Neuronal stem cell (in vitro differentiated cells): ENCODE results near the gene MEI4.

Source experiments
- DNase-seq: peaks from one replicate; pipeline ENCODE4 v3.0.0-alpha.2; 2013; ENCODE audit warnings: low spot score
- H2AFZ ChIP-seq: one replicate; pipeline ENCODE4 v1.6.1; 2013; ENCODE audit warnings: mild to moderate bottlenecking, low read length, inconsistent platforms
- H2AK5ac ChIP-seq: 2 replicates; pipeline ENCODE4 v1.6.1; 2013; ENCODE audit warnings: low read depth, mild to moderate bottlenecking, inconsistent platforms, low read length, moderate library complexity, mixed read lengths
- H2BK120ac ChIP-seq: 2 replicates; pipeline ENCODE4 v1.6.1; 2013; ENCODE audit warnings: low read depth, mild to moderate bottlenecking, inconsistent platforms, low read length, moderate library complexity, mixed read lengths
- H2BK12ac ChIP-seq: one replicate; pipeline ENCODE4 v1.6.1; 2013; ENCODE audit warnings: low read length, inconsistent platforms
- H2BK15ac ChIP-seq: 2 replicates; pipeline ENCODE4 v1.6.1; 2013; ENCODE audit warnings: mild to moderate bottlenecking, low read length, inconsistent platforms, mixed read lengths
- H2BK5ac ChIP-seq: one replicate; pipeline ENCODE4 v1.6.1; 2013; ENCODE audit warnings: inconsistent platforms, mild to moderate bottlenecking, low read length, moderate library complexity
- H3K14ac ChIP-seq: one replicate; pipeline ENCODE4 v1.6.1; 2013; ENCODE audit warnings: low read length, inconsistent platforms
- H3K18ac ChIP-seq: 2 replicates; pipeline ENCODE4 v1.6.1; 2013; ENCODE audit warnings: low read length, inconsistent platforms
- H3K23ac ChIP-seq: 2 replicates; pipeline ENCODE4 v1.6.1; 2013; ENCODE audit warnings: low read depth, mild to moderate bottlenecking, mixed read lengths, low read length, inconsistent platforms; ENCODE audit not compliant: poor library complexity
- H3K27ac ChIP-seq: replicated peaks from 3 replicates; pipeline ENCODE4 v1.5.1; 2013; ENCODE audit warnings: low read length, inconsistent platforms
- H3K27me3 ChIP-seq, 3 experiments: 2 replicates each; pipeline ENCODE4 v1.6.1; 2013; ENCODE audit warnings: low read length in 3 of 3, mild to moderate bottlenecking in 2 of 3, inconsistent platforms in 1 of 3, low read depth in 1 of 3, mixed read lengths in 1 of 3, moderate library complexity in 1 of 3; ENCODE audit not compliant: control insufficient read depth in 3 of 3, insufficient read depth in 3 of 3
- H3K36me3 ChIP-seq, 2 donors: replicated peaks in 1 of 2; 2 replicates each; pipeline ENCODE4 v1.6.1; 2013; ENCODE audit warnings: low read length in 2 of 2; ENCODE audit not compliant: control insufficient read depth in 2 of 2, insufficient read depth in 2 of 2
- H3K4ac ChIP-seq: 2 replicates; pipeline ENCODE4 v1.6.1; 2013; ENCODE audit warnings: inconsistent platforms, mild to moderate bottlenecking, low read length, moderate library complexity
- H3K4me1 ChIP-seq, 2 donors: 1 replicate in 1 of 2; 2 replicates in 1 of 2; pipeline ENCODE4 v1.6.1; 2013; ENCODE audit warnings: low read length in 2 of 2, low read depth in 1 of 2; ENCODE audit not compliant: control insufficient read depth in 2 of 2, insufficient read depth in 1 of 2
- H3K4me2 ChIP-seq: one replicate; pipeline ENCODE4 v1.6.1; 2013; ENCODE audit warnings: mild to moderate bottlenecking, low read length, inconsistent platforms; ENCODE audit not compliant: insufficient read depth, poor library complexity, severe bottlenecking
- H3K4me3 ChIP-seq, 2 donors: 2 replicates each; pipeline ENCODE4 v1.5.1; 2013; ENCODE audit warnings: low read length in 2 of 2, mild to moderate bottlenecking in 2 of 2, inconsistent platforms in 1 of 2, moderate library complexity in 1 of 2
- H3K79me1 ChIP-seq: one replicate; pipeline ENCODE4 v1.6.1; 2013; ENCODE audit warnings: low read depth, mild to moderate bottlenecking, inconsistent platforms, low read length, moderate library complexity
- H3K9ac ChIP-seq: one replicate; pipeline ENCODE4 v1.6.1; 2013; ENCODE audit warnings: mild to moderate bottlenecking, low read depth, low read length, inconsistent platforms; ENCODE audit not compliant: poor library complexity
- H3K9me3 ChIP-seq, 2 donors: replicated peaks in 1 of 2; 2 replicates each; pipeline versions ENCODE3 to v1.6.1; 2013; ENCODE audit warnings: low read length in 2 of 2, mild to moderate bottlenecking in 2 of 2, inconsistent platforms in 1 of 2, low read depth in 1 of 2, mixed read lengths in 1 of 2, moderate library complexity in 1 of 2; ENCODE audit not compliant: control insufficient read depth in 2 of 2, insufficient read depth in 1 of 2
- H4K8ac ChIP-seq: one replicate; pipeline ENCODE4 v1.6.1; 2013; ENCODE audit warnings: low read depth, mild to moderate bottlenecking, inconsistent platforms, low read length, moderate library complexity
- H4K91ac ChIP-seq: one replicate; pipeline ENCODE4 v1.6.1; 2013; ENCODE audit warnings: low read length, low read depth, mild to moderate bottlenecking, inconsistent platforms; ENCODE audit not compliant: poor library complexity
- WGBS, 2 donors: extraction: QIAGEN DNeasy Blood & Tissue Kit; methylation state at CpG; one replicate each; pipeline ENCODE4 v1.1.7; 2013; ENCODE audit warnings: missing lambda C conversion rate in 2 of 2, mixed read lengths in 1 of 2; ENCODE audit not compliant: insufficient read length in 2 of 2, insufficient replicate concordance in 1 of 2; ENCODE audit errors: extremely low coverage in 2 of 2; 5-methylcytosine and 5-hydroxymethylcytosine counted together

Gene MEI4

GRCh38 chr6:77774457-77774856 lies 121.6 kb downstream of the MEI4 start:
- H3K27me3 ChIP-seq: no peaks in the 10 kb centered on the region

GRCh38 chr6:77776441-77776840 lies 123.6 kb downstream of the MEI4 start:
- H4K91ac ChIP-seq: no peak overlapping the region
- H4K8ac ChIP-seq: no peak overlapping the region
- no peak overlapping the region for H3K18ac ChIP-seq
- no peak overlapping the region for H2BK5ac ChIP-seq
- no peak overlapping the region for H3K14ac ChIP-seq
- H2BK12ac ChIP-seq: no peak overlapping the region
- H3K27me3 ChIP-seq: no peaks in the 10 kb centered on the region
- H3K27ac ChIP-seq: no peak overlapping the region
- H3K4me2 ChIP-seq: no peak overlapping the region
- H3K4me3 ChIP-seq: no peak overlapping the region
- H2BK120ac ChIP-seq: no peak overlapping the region
- no peaks in the 10 kb centered on the region for H3K9me3 ChIP-seq
- no peak overlapping the region for H2BK15ac ChIP-seq
- no CpG with 5 or more reads among the region's 1 CpG for WGBS, 2 donors
- H2AFZ ChIP-seq: no peak overlapping the region
- no peak overlapping the region for H3K23ac ChIP-seq
- no peak overlapping the region for H2AK5ac ChIP-seq
- H3K79me1 ChIP-seq: no peaks in the 10 kb centered on the region
- no peaks in the 10 kb centered on the region for H3K36me3 ChIP-seq
- H3K4ac ChIP-seq: no peak overlapping the region
- H3K4me1 ChIP-seq: no peaks in the 10 kb centered on the region
- H3K9ac ChIP-seq: no peak overlapping the region
- no peak for DNase-seq

More at GRCh38 chr6:77774457-77774856, 121.6 kb downstream of the MEI4 start:
- H3K9ac ChIP-seq: no peak overlapping the region
- H4K8ac ChIP-seq: no peak overlapping the region
- H2AFZ ChIP-seq: no peak overlapping the region
- no peak overlapping the region for H2BK12ac ChIP-seq
- H3K27ac ChIP-seq: no peak overlapping the region
- no peak overlapping the region for H3K4me2 ChIP-seq
- H3K4me1 ChIP-seq: no peaks in the 10 kb centered on the region
- no CpG with 5 or more reads among the region's 1 CpG for WGBS, 2 donors
- no peak overlapping the region for H3K18ac ChIP-seq
- H4K91ac ChIP-seq: no peak overlapping the region
- DNase-seq: no peak
- no peaks in the 10 kb centered on the region for H3K9me3 ChIP-seq
- no peak overlapping the region for H3K14ac ChIP-seq
- H3K4me3 ChIP-seq: no peak overlapping the region
- H2BK5ac ChIP-seq: no peak overlapping the region
- H3K79me1 ChIP-seq: no peaks in the 10 kb centered on the region
- H3K23ac ChIP-seq: no peak overlapping the region
- H2AK5ac ChIP-seq: no peak overlapping the region
- no peak overlapping the region for H2BK120ac ChIP-seq
- H3K4ac ChIP-seq: no peak overlapping the region
- no peak overlapping the region for H2BK15ac ChIP-seq
- H3K36me3 ChIP-seq: no peaks in the 10 kb centered on the region

DNA sequence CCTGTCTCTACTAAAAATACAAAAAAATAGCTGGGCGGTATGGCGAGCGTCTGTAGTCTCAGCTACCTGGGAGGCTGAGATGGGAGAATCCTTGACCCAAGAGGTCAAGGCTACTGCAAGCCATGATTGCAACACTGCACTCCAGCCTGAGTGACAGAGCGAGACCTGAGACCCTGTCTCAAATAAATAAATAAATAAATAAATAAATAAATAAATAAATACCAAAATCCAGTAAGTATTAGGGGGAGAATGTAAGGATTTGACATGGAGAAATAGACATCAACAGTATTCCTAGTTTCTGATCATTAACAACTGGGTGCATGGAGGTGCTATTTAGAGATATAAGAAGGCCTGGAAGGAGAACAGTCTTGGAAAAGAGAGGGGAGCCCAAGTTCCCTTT lies 125.7 kb downstream of the MEI4 start:
- Histone ChIP-seq H3K27ac (no peak overlapping the region), H2BK12ac (no peak overlapping the region), H3K36me3 (no peaks in the 10 kb centered on the region), H3K4me3 (no peak overlapping the region), H4K8ac (no peak overlapping the region), H3K23ac (no peak overlapping the region), H3K4me2 (no peak overlapping the region), H2BK15ac (no peak overlapping the region), H2AK5ac (no peak overlapping the region), H3K14ac (no peak overlapping the region), H2BK5ac (no peak overlapping the region), H3K4ac (no peak overlapping the region), H3K9me3 (no peaks in the 10 kb centered on the region), H4K91ac (no peak overlapping the region), H3K79me1 (no peaks in the 10 kb centered on the region), H3K4me1 (peaks cover 0 to 4% of the 10 kb centered on the region in 2 donors), H2BK120ac (no peak overlapping the region), H3K27me3 (no peaks in the 10 kb centered on the region), H3K18ac (no peak overlapping the region), H2AFZ (no peak overlapping the region), H3K9ac (no peak overlapping the region)
- no peak for DNase-seq
- WGBS, 2 donors: no CpG with 5 or more reads among the region's 4 CpGs

GRCh38 chr6:77786935-77787629 lies 134.2 kb downstream of the MEI4 start:
- no peak overlapping the region for H2AK5ac ChIP-seq
- WGBS, 2 donors: no CpG with 5 or more reads among the region's 4 CpGs
- no peak for DNase-seq
- no peak overlapping the region for H3K4me2 ChIP-seq
- no peaks in the 10 kb centered on the region for H3K9me3 ChIP-seq
- H2BK5ac ChIP-seq: no peak overlapping the region
- no peak overlapping the region for H2BK12ac ChIP-seq
- no peak overlapping the region for H4K91ac ChIP-seq
- no peak overlapping the region for H3K14ac ChIP-seq
- no peaks in the 10 kb centered on the region for H3K27me3 ChIP-seq
- H3K27ac ChIP-seq: no peak overlapping the region
- H3K18ac ChIP-seq: no peak overlapping the region
- H2BK15ac ChIP-seq: no peak overlapping the region
- H3K4ac ChIP-seq: no peak overlapping the region
- no peaks in the 10 kb centered on the region for H3K79me1 ChIP-seq
- H3K23ac ChIP-seq: no peak overlapping the region
- H2BK120ac ChIP-seq: no peak overlapping the region
- H4K8ac ChIP-seq: no peak overlapping the region
- no peak overlapping the region for H3K9ac ChIP-seq
- H3K4me3 ChIP-seq: no peak overlapping the region
- H3K36me3 ChIP-seq: no peaks in the 10 kb centered on the region
- H2AFZ ChIP-seq: no peak overlapping the region
- H3K4me1 ChIP-seq: no peaks in the 10 kb centered on the region
